ENCODE measurements around the gene CYB561D1. TPM values are rescaled to one million over a fixed set of nuclear protein-coding genes. Genes with fewer than 3 reads are reported as not detected.

CYB561D1 gene
- total RNA-seq, 1 donor from 2014 or later = 13.1 TPM

DNA sequence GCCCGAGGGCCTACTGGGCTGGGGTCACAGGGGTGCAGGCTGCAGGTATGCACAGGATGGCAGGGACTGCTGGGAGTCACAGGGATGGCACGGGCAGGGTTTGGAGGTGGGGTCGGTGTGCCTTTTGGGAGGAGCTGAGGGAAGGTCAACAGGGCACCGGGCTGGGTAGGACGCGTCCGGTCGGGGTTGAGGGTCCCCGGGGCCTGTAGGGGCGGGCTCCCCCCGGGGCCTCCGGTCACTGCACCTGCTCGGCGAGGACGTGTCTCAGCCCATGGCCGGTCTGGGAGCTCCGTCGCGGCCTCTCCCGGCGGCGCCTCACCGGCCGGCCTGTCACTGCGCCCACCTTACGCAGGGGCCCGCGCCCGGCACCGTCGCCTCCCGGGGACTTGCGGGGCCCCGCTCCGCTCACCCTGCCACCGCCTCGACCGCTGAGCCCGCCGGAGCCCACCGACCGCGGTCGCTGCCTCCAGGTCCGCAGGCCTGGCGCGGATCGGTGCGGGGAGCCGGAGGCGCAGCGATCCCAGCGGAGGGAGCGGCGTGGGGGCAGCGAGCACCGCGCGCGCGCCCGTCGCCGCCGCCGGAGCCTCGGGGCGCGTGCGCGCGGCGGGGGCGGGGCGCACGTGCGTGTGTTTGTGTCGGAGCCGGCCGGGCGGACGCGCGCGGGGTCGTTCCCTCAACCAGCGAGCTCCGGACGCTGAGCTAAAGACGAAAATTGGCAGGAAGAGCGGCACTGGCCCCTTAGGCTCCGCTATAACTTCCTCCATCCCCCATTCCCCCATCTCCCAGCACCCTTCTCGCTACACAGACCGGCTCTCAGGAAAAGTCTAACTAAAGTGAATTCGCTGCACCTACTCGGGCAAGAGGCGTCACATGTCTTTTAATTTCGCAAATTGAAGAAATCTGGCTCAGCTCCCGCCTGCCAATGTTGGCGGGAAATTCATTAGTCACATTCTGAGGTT is 15.6 kb downstream of the CYB561D1 start, which contains the start of gene AMIGO1:
AMIGO1 (minus strand) TSS at position 552 of the 959 bp plus-strand sequence. CDS start 815 bp downstream, outside the sequence.
- intact Hi-C loops (cut with DNase I) = no loop called here

DNA sequence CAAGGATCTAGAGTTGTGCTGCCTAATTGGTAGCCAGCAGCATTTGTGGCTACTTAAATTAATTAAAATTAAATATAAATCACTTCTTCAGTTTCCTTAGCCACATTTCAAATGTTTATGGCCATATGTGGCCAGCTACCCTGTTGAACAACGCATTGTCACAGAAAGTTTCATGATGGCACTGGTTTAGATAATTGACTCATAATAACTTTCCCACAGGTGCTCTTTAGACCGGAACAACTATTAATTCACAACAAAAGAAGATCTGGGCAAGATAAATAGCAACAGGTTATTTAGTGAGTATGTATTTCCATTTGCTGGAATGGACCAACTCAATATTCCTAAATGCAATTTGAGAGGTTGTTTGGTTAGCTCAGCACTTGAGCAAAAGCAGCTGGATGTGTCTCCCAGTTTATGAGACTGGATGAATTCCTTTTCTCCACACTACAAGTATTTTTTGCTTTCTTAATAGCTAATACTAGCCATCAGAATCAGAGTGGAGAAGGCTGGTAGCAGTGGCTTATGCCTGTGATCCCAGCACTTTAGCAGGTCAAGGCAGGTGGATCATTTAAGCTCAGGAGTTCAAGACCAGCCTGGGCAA is 19.3 kb downstream of the CYB561D1 start:
- TF ChIP-seq, protein P1, sequence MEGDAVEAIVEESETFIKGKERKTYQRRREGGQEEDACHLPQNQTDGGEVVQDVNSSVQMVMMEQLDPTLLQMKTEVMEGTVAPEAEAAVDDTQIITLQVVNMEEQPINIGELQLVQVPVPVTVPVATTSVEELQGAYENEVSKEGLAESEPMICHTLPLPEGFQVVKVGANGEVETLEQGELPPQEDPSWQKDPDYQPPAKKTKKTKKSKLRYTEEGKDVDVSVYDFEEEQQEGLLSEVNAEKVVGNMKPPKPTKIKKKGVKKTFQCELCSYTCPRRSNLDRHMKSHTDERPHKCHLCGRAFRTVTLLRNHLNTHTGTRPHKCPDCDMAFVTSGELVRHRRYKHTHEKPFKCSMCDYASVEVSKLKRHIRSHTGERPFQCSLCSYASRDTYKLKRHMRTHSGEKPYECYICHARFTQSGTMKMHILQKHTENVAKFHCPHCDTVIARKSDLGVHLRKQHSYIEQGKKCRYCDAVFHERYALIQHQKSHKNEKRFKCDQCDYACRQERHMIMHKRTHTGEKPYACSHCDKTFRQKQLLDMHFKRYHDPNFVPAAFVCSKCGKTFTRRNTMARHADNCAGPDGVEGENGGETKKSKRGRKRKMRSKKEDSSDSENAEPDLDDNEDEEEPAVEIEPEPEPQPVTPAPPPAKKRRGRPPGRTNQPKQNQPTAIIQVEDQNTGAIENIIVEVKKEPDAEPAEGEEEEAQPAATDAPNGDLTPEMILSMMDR (IDR thresholded peaks at IDR 0.05) = no peak
- no peaks in the 10 kb centered on the region for H3K27me3 ChIP-seq
- H3K36me3 ChIP-seq = no peaks in the 10 kb centered on the region
- no peak overlapping the region for H3K27ac ChIP-seq
- no peak for DNase-seq
- H3K4me3 ChIP-seq = no peak overlapping the region
- intact Hi-C loops (cut with DNase I) = no loop called here
- H3K9me3 ChIP-seq = no peaks in the 10 kb centered on the region
- H3K4me1 ChIP-seq = peaks cover 8% of the 10 kb centered on the region
- no peak for ATAC-seq

More for the DNA sequence above, 15.6 kb downstream of the CYB561D1 start, which contains the start of gene AMIGO1:
- Histone ChIP-seq H3K36me3 (no peaks in the 10 kb centered on the region), H3K9me3 (no peaks in the 10 kb centered on the region), H3K4me3 (peak within 1 kb of the TSS; percentile 68), H3K4me1 (peaks cover 8% of the 10 kb centered on the region), H3K27ac (no peak within 1 kb of the TSS), H3K27me3 (no peaks in the 10 kb centered on the region)
- TF ChIP-seq, protein P1 (IDR thresholded peaks at IDR 0.05) = no peak
- ATAC-seq (peak; percentile 91), DNase-seq (peak; percentile 88)

DNA sequence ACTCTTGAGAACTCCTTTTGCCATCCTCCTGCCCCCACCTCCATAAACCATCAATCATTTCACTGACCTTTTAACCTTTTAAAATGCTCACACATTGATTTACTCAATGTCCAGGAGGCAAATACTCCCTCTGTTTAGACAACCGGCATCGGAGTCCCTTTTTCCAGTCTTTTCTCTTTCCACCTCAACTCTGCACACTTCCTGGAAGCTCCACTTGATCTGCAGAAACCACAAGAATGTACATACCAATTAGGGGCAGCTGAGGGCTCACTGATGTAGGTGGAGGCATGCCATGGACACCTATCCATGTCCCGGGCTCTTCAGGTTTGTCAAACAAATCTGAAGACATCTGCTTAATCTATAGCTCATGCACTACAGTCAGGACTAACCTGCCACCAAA is 21.0 kb downstream of the CYB561D1 start:
- intact Hi-C loops (cut with DNase I) = no loop called here
- ATAC-seq (no peak), DNase-seq (no peak)
- no peaks in the 10 kb centered on the region for H3K9me3 ChIP-seq
- no peaks in the 10 kb centered on the region for H3K36me3 ChIP-seq
- H3K27ac ChIP-seq = no peak overlapping the region
- H3K27me3 ChIP-seq = no peaks in the 10 kb centered on the region
- TF ChIP-seq, protein P1 (IDR thresholded peaks at IDR 0.05) = no peak
- no peak overlapping the region for H3K4me3 ChIP-seq
- H3K4me1 ChIP-seq = peaks cover 8% of the 10 kb centered on the region

DNA sequence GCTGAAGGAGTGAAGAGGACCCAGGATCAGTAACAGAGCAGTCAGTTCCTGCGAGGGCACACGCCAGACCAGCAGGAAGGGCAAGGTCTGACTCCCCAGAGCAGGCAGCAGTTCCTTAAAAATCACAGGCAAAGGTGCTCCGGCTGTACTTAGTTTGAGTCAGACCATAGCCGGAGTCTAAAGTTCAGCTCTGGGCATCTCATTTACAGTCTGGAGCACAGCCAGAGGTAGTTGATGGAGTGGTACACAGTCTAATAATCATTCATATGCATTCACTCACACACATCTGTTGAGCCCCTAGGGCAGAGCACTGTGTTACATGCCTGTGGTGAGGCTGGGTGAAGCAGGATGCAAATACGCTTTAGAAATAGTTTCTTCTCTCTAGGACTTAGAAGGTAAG is 23.0 kb downstream of the CYB561D1 start:
- Histone ChIP-seq H3K4me3 (no peak overlapping the region), H3K36me3 (no peaks in the 10 kb centered on the region), H3K27ac (no peak overlapping the region), H3K27me3 (no peaks in the 10 kb centered on the region), H3K9me3 (no peaks in the 10 kb centered on the region), H3K4me1 (no peaks in the 10 kb centered on the region)
- intact Hi-C loops (cut with DNase I) = no loop called here
- ATAC-seq (no peak), DNase-seq (no peak)
- TF ChIP-seq, protein P1 (IDR thresholded peaks at IDR 0.05) = no peak

GRCh38 chr1:109517337-109517736 is 23.4 kb downstream of the CYB561D1 start:
- DNase-seq = no peak
- Histone ChIP-seq H3K36me3 (no peaks in the 10 kb centered on the region), H3K27me3 (no peaks in the 10 kb centered on the region), H3K4me1 (no peaks in the 10 kb centered on the region), H3K4me3 (no peak overlapping the region), H3K27ac (no peak overlapping the region), H3K9me3 (no peaks in the 10 kb centered on the region)
- ATAC-seq = no peak
- TF ChIP-seq, protein P1 (IDR thresholded peaks at IDR 0.05) = no peak
- intact Hi-C loops (cut with DNase I) = no loop called here

Data from upper lobe of right lung (tissue), 1 donor.